Medulla oblongata (tissue), 1 donor: ENCODE data around the gene PHACTR4.
"Not testable (repeated sequence)": the region's sequence is repeated elsewhere in the genome, so short reads cannot be mapped to it uniquely, and the experiment has no call there.

Experiments
- DNase-seq: peaks from one replicate; pipeline ENCODE4 v3.0.0-alpha.2; 2015; ENCODE audit errors: extremely low spot score

Gene PHACTR4

DNA sequence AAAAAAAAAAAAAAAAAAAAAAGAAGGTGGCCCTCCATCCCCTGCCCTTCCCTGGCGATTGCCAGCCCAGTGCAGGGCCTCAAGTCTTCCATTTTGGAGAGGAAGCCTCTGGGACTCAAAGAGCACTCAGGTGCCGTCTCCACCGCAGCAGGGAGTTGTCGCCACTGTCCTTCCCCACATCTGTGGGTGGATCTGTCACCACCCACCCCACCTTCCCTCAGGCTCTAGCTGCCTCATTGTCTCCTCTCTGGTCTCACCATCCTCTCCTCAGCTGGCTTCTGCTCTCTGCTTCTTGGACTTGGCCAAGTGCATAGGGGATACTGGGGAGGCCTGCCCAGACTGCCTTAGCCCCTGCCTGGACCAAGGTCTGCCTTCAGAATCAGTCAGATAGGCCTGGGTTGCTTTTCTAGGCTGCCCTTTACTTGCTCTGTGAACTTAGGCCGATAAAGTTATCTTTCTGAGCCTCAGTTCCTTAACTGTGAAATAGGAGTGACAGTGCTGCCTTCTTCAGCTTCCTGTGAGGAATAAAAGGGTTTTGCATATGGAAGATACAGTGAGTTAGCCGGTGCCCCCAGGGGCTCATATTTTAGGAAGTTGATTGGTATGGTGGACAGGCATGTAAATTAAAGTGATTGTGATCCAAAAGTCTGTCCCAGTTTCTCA is 152.1 kb downstream of the PHACTR4 start:
- no peak for DNase-seq

DNA sequence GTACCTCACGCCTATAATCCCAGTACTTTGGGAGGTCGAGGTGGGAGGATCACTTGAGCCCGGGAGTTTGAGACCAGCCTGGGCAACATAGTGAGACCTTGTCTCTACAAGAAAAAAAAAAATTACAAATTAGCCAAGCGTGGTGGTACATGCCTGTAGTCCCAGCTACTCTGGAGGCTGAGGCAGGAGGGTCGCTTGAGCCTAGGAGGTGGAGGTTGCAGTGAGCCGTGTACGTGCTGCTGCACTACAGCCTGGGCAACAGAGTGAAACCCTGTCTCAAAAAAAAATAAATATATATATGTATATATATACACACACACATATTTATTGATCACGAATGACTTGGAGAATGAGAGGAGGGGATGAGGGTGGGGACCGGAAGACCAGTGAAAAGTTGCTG is 153.0 kb downstream of the PHACTR4 start:
- DNase-seq = not testable (repeated sequence)

DNA sequence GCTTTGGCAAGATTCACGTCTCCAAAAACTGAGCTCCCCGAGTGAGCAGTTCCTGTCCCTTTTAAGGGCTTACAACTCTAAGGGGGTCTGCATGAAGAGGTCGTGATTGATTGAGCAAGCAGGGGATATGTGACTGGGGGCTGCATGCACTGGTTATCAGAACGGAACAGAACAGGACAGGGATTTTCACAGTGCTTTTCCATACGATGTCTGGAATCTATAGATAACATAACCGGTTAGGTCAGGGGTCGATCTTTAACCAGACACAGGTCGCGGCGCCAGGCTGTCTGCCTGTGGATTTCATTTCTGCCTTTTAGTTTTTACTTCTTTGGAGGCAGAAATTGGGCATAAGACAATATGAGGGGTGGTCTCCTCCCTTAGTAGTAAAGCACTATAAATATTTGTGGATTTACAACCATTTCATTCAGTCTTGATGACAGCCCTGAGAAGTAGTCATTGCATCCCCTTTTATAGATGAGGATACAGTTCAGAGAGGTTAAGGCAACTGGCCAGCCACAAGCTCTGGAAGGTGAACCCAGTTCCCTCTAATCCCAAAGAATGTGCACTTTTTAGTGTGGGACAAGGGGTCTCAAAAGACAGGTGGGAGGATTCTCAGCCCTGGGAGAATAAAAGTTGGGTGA is 155.6 kb downstream of the PHACTR4 start:
- not testable (repeated sequence) for DNase-seq

DNA sequence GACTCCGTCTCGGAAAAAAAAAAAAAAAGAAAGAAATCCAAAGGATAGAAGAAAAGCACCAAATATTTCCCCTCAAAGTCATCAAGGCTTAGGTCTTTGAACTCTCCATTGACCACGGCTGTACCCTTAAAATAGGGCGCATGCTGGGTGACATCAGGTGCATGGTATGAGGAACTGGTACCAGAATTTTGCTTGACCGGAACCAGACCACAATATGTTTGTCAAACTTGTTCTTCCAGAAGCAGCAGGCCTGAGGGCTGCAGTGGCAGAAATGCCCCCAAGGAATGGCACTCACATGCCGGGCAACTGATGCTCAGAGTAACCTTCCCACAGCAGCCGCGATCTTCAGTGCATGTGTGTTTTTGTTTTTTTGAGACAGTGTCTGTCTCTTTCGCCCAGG is 157.3 kb downstream of the PHACTR4 start:
- DNase-seq = no peak

DNA sequence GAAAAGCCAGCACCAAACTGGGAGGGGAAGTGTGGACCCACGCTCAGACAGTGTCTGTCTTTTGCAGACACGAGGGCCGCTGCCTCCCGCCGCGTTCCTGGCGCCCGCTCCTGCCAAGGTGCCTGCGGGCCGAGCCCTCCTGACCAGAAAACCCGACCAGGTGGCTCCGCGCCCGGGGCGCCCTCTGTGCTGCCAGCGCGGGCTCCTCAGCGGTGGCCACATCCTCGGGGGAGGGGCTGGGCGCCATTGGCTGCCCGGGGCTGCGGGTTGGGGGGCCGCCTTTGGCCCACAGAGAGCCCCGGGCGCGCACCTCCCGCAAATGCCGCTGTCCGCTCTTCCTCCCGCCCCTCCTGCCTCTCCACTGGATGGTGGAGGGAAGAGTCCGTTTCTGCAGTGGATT is 160.9 kb downstream of the PHACTR4 start:
- no peak for DNase-seq

DNA sequence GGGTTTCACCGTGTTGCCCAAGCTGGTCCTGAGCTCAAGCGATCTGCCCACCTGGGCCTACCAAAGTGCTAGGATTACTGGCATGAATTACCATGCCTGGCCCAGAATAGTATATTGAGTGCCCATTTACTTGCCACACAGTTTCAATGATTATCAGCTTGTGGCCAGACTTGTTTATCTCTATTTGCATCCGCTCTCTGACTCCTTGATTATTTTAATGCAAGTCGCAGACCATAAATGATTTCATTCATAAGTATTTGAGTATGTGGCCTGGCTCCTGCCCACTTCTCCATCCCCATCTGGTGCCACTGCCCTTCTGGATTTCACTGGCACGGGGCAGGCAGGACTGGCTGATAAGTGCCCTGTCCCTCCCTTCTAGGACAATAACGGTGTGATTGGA is 165.1 kb downstream of the PHACTR4 start:
- DNase-seq = no peak

DNA sequence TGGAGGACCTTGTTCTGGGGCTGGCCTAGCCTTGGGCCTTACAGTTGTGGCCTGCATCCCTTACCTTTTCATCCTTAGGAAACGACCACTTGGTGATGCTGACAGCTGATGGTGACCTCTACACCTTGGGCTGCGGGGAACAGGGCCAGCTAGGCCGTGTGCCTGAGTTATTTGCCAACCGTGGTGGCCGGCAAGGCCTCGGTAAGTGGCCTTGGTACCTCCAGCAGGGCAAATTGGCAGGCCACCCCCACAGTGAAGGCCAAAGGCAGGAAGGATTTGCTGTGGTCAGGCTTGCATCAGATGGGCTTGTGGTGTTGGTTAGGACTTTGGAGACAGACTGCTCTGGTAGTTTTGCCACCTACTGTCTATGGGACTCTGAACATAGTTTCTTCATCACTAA is 165.6 kb downstream of the PHACTR4 start:
- no peak for DNase-seq

DNA sequence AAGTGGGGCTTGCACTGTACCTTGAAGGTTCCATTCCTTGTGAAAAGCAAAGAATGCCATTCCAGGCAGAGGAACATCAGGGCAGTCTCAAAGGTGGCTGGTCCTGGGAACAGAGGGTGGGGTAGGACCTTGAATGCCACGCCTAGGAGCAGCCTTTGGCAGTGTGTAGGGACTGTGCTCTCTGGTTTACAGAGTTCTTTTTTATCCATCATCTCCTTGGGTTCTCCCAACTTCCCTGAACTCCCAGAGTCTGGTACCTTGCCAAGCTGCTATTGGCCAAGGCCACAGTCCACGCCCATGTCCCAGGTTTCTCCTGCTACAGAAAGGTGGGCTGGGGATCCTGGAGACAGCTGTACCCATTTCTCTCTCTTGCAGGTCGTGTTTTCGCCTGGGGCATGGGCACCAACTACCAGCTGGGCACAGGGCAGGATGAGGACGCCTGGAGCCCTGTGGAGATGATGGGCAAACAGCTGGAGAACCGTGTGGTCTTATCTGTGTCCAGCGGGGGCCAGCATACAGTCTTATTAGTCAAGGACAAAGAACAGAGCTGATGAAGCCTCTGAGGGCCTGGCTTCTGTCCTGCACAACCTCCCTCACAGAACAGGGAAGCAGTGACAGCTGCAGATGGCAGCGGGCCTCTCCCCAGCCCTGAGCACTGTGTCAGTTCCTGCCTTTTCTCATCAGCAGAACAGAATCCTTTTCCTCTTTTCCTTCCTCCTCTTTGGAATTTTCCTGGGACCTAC is 168.1 kb downstream of the PHACTR4 start:
- peak; percentile 53 for DNase-seq

DNA sequence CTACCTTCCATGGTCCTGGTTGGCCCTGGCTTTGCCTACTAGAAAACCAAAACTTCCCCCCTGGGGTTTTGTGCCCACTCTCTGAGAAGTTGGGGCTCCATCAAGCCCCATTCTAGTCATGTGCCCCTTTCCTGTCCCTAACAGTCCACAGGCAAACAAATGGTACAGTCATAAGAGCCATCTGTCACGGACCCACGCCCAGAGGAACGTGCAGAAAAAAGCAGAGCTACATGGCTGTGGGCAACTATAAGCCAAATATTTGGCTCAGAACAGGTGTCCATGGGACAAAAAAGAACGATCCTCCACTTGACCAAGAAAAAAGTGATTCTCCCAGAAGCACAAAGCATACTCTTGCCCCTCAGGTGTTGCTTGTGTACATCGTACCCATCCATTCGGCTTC is 168.7 kb downstream of the PHACTR4 start:
- DNase-seq = peak; percentile 2

DNA sequence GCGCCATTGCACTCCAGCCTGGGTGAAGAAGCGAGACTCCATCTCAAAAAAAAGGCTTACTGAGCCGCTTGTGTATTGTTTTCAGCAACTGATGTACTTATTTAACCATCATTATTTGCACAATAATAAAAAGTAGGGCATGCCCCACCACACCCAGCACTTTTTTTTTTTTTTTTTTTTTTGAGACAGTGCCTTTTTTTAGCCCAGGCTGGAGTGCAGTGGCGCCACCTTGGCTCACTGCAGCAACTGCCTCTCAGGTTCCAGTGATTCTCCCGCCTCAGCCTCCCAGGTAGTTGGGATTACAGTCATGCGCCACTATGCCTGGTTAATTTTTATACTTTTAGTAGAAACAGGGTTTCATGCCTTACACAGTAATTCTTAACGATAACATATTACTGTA is 171.1 kb downstream of the PHACTR4 start:
- DNase-seq = no peak

DNA sequence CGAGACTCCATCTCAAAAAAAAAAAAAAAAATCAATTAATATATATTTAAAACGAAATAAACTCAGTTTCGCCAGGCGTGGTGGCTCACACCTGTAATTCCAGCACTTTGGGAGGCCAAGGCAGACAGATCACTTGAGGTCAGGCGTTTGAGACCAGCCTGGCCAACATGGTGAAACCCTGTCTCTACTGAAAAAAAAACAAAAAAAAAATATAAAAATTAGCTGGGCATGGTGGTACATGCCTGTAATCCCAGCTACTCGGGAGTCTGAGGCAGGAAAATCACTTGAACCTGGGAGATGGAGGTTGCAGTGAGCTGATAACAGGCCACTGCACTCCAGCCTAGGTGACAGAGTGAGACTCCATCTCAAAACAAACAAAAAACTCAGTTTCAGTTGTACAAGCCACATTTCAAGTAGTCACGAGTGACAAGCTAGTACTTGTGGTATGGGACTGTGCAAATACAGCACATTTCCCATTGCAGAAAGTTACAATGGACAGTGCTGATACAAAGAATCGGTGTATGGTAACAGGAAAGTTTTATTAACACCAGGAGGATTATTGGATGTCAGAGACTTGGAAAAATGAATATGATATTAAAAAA is 172.0 kb downstream of the PHACTR4 start:
- DNase-seq = not testable (repeated sequence)

DNA sequence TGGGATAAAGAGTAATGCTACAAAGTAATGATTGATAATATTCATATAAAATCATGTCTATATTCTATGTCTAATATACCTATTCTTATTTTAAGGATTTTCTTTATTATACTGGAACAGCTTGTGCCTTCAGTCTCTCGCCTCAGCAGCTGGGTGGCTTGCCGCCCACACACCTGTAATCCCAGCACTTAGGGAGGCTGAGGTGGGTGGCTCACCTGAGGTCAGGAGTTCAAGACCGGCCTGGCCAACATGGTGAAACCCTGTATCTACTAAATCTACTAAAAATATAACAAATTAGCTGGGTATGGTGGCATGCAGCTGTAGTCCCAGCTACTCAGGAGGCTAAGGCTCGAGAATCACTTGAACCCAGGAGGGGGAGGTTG is 175.7 kb downstream of the PHACTR4 start:
- DNase-seq = no peak

DNA sequence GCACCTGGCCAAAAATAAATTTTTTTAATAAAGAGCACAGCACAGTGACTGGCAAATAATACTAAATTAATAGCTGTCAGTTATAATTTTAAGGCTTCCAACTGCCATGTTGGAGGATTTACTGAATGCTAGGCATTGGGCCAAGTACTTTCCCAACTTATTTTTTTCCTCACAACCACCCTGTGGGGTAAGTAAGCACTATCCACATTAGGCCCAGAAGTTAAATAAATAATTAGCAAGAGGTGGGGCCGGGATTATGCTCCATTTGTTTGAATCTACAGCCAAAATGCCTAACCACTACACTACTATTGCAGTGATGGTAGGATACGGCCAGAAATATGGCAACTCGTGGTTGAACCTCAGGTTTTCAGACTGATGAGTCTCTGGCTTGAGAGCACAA is 178.8 kb downstream of the PHACTR4 start:
- no peak for DNase-seq
